Ectodermal cell (in vitro differentiated cells): Measurements from ENCODE around the gene NOL9. TPM values are rescaled to one million over a fixed set of nuclear protein-coding genes. Genes with fewer than 3 reads are reported as not detected.
"Not testable (repeated sequence)": the region's sequence is repeated elsewhere in the genome, so short reads cannot be mapped to it uniquely, and the experiment has no call there.

Experiments
- H3K27ac ChIP-seq: 2 replicates; pipeline ENCODE4 v1.7.0; 2013; ENCODE audit warnings: mild to moderate bottlenecking, low read depth, low read length; ENCODE audit not compliant: insufficient read depth, poor library complexity, severe bottlenecking
- H3K27me3 ChIP-seq: 2 replicates; pipeline ENCODE4 v1.7.0; 2013; ENCODE audit warnings: mild to moderate bottlenecking, low read length; ENCODE audit not compliant: insufficient read depth, control insufficient read depth, poor library complexity, severe bottlenecking
- H3K36me3 ChIP-seq: one replicate; pipeline ENCODE4 v1.7.0; 2013; ENCODE audit warnings: low read length; ENCODE audit not compliant: control insufficient read depth, insufficient read depth
- H3K4me1 ChIP-seq: one replicate; pipeline ENCODE4 v1.7.0; 2013; ENCODE audit warnings: low read length; ENCODE audit not compliant: control insufficient read depth, insufficient read depth
- H3K4me3 ChIP-seq: 2 replicates; pipeline ENCODE4 v1.7.0; 2013; ENCODE audit warnings: low read depth, low read length, control low read depth; ENCODE audit not compliant: insufficient read depth
- H3K9me3 ChIP-seq: 2 replicates; pipeline ENCODE4 v1.7.0; 2013; ENCODE audit warnings: mild to moderate bottlenecking, low read length, moderate library complexity; ENCODE audit not compliant: control insufficient read depth
- WGBS, 2 experiments: methylation state at CpG; one replicate each; pipeline ENCODE4 v1.1.7; 2013; ENCODE audit warnings: missing lambda C conversion rate in 2 of 2; 5-methylcytosine and 5-hydroxymethylcytosine counted together
- polyA plus RNA-seq, 4 experiments: library from polyadenylated mRNA; stranded (reverse); fragments of 50-300 nt; gene quantifications; one replicate each; pipeline ENCODE4 v1.2.3, GENCODE V29; 2013

The NOL9 gene
- 27.0 TPM for polyA plus RNA-seq (2013, experiment 1 of 4)
- polyA plus RNA-seq (2013, experiment 2 of 4): 28.0 TPM
- 11.8 TPM for polyA plus RNA-seq (2013, experiment 3 of 4)
- 14.5 TPM for polyA plus RNA-seq (2013, experiment 4 of 4)

- Histone ChIP-seq H3K9me3 (no peaks in the 10 kb centered on the region), H3K4me1 (peaks cover 7% of the 10 kb centered on the region), H3K4me3 (peak within 1 kb of the TSS; percentile 100), H3K27me3 (no peaks in the 10 kb centered on the region), H3K27ac (peak within 1 kb of the TSS; percentile 26), H3K36me3 (peaks cover 17% of the 10 kb centered on the region)
- WGBS, 2 experiments: 4% methylated on average over 87 of the region's 87 CpGs
Observed at GRCh38 chr1:6554031-6554906, at the start of gene NOL9. Gene NOL9, minus strand, starts transcription at chr1:6554513. Its CDS starts 11 bp downstream, at chr1:6554502.

GRCh38 chr1:6603238-6603914 lies 49.1 kb upstream of the NOL9 start:
- Histone ChIP-seq H3K27ac (peak overlapping the region; percentile 80), H3K4me1 (peaks cover 18% of the 10 kb centered on the region), H3K4me3 (peak overlapping the region; percentile 71), H3K36me3 (no peaks in the 10 kb centered on the region), H3K27me3 (peaks cover 20% of the 10 kb centered on the region), H3K9me3 (no peaks in the 10 kb centered on the region)
- 3% methylated on average over 36 of the region's 36 CpGs for WGBS, 2 experiments

- peaks cover 20% of the 10 kb centered on the region for H3K27me3 ChIP-seq
- peak within 1 kb of the TSS; percentile 80 for H3K27ac ChIP-seq
- H3K4me1 ChIP-seq: peaks cover 18% of the 10 kb centered on the region
- WGBS, 2 experiments: 0% methylated on average over 84 of the region's 84 CpGs
- peak within 1 kb of the TSS; percentile 71 for H3K4me3 ChIP-seq
- H3K36me3 ChIP-seq: no peaks in the 10 kb centered on the region
- no peaks in the 10 kb centered on the region for H3K9me3 ChIP-seq
Observed at GRCh38 chr1:6602669-6603237, 48.4 kb upstream of the NOL9 start, which contains the start of gene KLHL21. Gene KLHL21, minus strand, starts transcription at chr1:6602869. Its CDS starts 52 bp downstream, at chr1:6602817.

GRCh38 chr1:6601923-6602668 lies 47.8 kb upstream of the NOL9 start:
- H3K4me3 ChIP-seq: peak overlapping the region; percentile 71
- whole genome bisulfite sequencing, 2 experiments: 0 to 1% methylated on average over 103 of the region's 103 CpGs
- no peaks in the 10 kb centered on the region for H3K9me3 ChIP-seq
- no peaks in the 10 kb centered on the region for H3K36me3 ChIP-seq
- peaks cover 20% of the 10 kb centered on the region for H3K27me3 ChIP-seq
- H3K4me1 ChIP-seq: peaks cover 18% of the 10 kb centered on the region
- no peak overlapping the region for H3K27ac ChIP-seq

GRCh38 chr1:6601049-6601922 lies 47.0 kb upstream of the NOL9 start:
- WGBS, 2 experiments: 1% methylated on average over 40 of the region's 40 CpGs
- Histone ChIP-seq H3K4me1 (peaks cover 18% of the 10 kb centered on the region), H3K27me3 (peaks cover 20% of the 10 kb centered on the region), H3K36me3 (no peaks in the 10 kb centered on the region), H3K4me3 (peak overlapping the region; percentile 71), H3K27ac (no peak overlapping the region), H3K9me3 (no peaks in the 10 kb centered on the region)

GRCh38 chr1:6600410-6601048 lies 46.2 kb upstream of the NOL9 start:
- 23 to 25% methylated on average over 10 of the region's 10 CpGs for WGBS, 2 experiments
- Histone ChIP-seq H3K4me3 (peak overlapping the region; percentile 71), H3K36me3 (no peaks in the 10 kb centered on the region), H3K27ac (no peak overlapping the region), H3K9me3 (no peaks in the 10 kb centered on the region), H3K4me1 (peaks cover 18% of the 10 kb centered on the region), H3K27me3 (peaks cover 20% of the 10 kb centered on the region)

GRCh38 chr1:6599991-6600390 lies 45.7 kb upstream of the NOL9 start:
- WGBS, 2 experiments: 92 to 95% methylated on average over 7 of the region's 8 CpGs
- Histone ChIP-seq H3K27me3 (peaks cover 20% of the 10 kb centered on the region), H3K4me3 (peak overlapping the region; percentile 71), H3K4me1 (peaks cover 18% of the 10 kb centered on the region)
- H3K9me3 ChIP-seq, H3K27ac ChIP-seq, H3K36me3 ChIP-seq: not testable (repeated sequence)

GRCh38 chr1:6599141-6599975 lies 45.0 kb upstream of the NOL9 start:
- Histone ChIP-seq H3K4me1 (peaks cover 17% of the 10 kb centered on the region), H3K27me3 (peaks cover 20% of the 10 kb centered on the region), H3K4me3 (no peak overlapping the region), H3K9me3 (no peaks in the 10 kb centered on the region), H3K27ac (no peak overlapping the region), H3K36me3 (no peaks in the 10 kb centered on the region)
- 95 to 96% methylated on average over 30 to 31 of the region's 31 CpGs for WGBS, 2 experiments
